HG02571 (cell line): ENCODE data around the gene MX2.

Experiments used
- ATAC-seq: cut with Tn5 transposase; IDR thresholded peaks from one replicate; pipeline ENCODE4 v1.9.1; 2021; ENCODE audit warnings: mild to moderate bottlenecking, moderate library complexity; ENCODE audit not compliant: unreplicated experiment

Gene MX2

GRCh38 chr21:41432562-41433460, 71.0 kb downstream of the MX2 start:
- no peak for ATAC-seq

- no peak for ATAC-seq
Observed at GRCh38 chr21:41433566-41433965, 71.7 kb downstream of the MX2 start.

GRCh38 chr21:41435706-41436105, 73.9 kb downstream of the MX2 start:
- ATAC-seq = no peak

DNA sequence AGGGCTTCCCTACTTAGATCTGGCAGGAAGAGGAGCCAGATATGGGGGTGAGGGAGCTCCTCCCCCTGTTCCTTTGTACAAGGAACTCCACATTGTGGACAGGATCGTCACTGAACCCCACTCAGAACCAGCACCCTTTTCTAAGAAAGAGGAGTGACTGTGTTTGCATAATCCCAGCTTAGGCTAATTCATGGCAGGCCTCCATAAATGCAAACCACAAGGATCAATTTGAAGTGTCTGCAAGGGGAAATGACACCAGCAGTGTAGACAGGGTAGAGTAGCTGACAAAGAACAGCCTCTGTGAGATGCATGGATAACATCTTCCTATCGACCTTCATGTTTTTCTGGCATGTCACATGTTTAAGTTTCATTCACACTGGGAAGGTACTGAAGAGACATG, 75.9 kb downstream of the MX2 start:
- ATAC-seq = no peak

- ATAC-seq = no peak
Observed at GRCh38 chr21:41438425-41439113, 76.7 kb downstream of the MX2 start.

- ATAC-seq = no peak
Observed at GRCh38 chr21:41439248-41439647, 77.4 kb downstream of the MX2 start.

- ATAC-seq = no peak
Observed at GRCh38 chr21:41441546-41441945, 79.7 kb downstream of the MX2 start.

DNA sequence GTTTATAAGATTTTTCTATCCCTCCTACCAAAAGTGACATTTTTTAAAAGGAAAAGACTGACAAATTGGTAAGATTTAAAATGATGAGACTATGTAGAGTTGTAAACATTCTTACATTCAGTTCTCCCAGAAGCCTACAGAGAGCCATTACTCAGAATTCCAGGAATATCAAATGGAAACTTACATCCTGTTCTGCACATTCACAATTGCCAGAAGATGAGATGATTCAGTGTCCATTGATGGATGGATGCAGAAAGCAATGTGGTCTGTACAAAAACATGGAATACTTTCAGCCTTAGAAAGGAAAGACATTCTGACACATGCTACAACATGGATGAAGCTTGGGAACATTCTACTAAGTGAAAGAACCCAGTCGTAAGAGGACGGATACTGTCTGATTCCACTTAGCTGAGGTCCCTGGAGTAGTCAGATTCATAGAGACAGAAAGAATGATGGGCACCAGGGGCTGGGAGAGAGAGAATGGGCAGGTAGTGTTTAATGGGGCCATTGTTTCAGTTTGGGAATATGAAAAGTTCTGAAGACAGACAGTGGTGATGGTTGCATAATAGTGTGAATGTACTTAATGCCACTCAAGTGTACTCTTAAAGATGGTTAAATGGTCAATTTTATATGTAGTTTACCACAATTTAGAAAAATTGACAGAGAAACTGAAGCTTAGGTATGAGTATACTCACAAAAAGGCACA, 80.8 kb downstream of the MX2 start:
- ATAC-seq = no peak

GRCh38 chr21:41443562-41443961, 81.7 kb downstream of the MX2 start:
- no peak for ATAC-seq

GRCh38 chr21:41444703-41445464, 83.1 kb downstream of the MX2 start:
- no peak for ATAC-seq

- ATAC-seq = no peak
Observed at GRCh38 chr21:41445465-41445862, 83.6 kb downstream of the MX2 start.

- ATAC-seq = no peak
Observed at GRCh38 chr21:41446586-41446985, 84.8 kb downstream of the MX2 start.

DNA sequence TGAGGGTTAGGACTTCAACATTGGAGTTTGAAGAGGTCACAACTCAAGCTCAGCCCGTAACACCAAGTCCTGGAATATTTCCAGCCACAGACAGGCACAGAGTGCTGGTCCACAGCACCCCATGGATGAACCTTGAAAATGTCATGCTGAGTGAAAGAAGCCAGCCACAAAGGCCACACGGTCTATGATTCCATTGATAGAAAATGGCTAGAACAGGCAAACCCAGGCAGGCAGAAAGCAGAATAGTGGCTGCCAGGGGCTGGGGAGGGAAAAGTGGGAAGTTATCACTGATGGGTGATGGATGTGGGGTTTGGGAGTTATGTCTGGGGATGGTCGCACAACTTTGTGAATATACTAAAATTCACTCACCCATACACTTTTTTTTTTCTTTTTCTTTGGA, 85.5 kb downstream of the MX2 start:
- no peak for ATAC-seq

GRCh38 chr21:41449613-41450012, 87.8 kb downstream of the MX2 start:
- ATAC-seq = no peak

GRCh38 chr21:41451753-41452676, 90.2 kb downstream of the MX2 start:
- ATAC-seq = no peak

DNA sequence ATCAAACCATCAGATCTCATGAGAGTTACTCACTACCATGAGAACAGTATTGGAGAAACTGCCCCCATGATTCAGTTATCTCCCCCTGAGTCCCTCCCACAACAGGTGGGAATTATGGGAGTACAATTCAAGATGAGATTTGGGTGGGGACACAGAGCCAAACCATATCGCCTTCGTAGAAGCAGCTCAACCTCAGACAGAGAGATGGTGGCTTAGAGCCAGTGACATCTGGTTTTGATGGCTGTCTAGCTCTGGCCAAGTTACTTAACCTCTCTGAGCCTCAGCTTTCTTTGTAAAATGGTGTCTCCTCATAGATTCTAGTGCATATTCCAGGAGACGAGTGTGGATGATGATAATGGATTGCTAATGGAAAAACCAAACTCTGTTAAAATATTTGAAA, 91.4 kb downstream of the MX2 start:
- no peak for ATAC-seq

DNA sequence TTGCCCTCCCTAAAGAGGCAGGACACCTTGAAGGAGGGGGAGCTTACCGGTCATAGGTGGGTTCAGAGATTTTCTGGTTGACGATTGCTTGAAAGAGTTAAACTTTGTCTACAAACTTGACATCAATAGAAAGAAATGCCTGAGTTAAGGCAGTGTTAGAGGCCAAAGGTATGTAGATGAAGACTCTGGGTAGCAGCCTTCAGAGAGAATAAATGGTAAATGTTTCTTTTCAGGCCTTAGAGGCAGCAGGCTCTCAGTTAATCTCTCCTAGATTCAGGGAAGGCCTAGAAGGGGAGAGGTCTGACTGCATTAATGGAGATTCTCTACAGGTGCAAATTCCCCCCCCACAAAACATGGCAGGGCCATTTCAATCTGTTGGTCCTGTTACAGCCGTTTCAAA, 91.9 kb downstream of the MX2 start:
- no peak for ATAC-seq

GRCh38 chr21:41458121-41458520, 96.3 kb downstream of the MX2 start:
- no peak for ATAC-seq

GRCh38 chr21:41458559-41458958, 96.7 kb downstream of the MX2 start:
- no peak for ATAC-seq
